Measurements from ENCODE around the gene KCNS3. TPM values are rescaled to one million over a fixed set of nuclear protein-coding genes. Genes with fewer than 3 reads are reported as not detected.

The KCNS3 gene
- 28.8 and 34.9 TPM in 2 replicates for total RNA-seq (2021)
- percentile 67 among the genes with signal in this experiment for Bru-seq, nascent RNA
- percentile 77 among the genes with signal in this experiment for BruChase-seq, experiment 1, labeled RNA remaining after a 2-hour chase
- percentile 67 among the genes with signal in this experiment for BruChase-seq, experiment 2, labeled RNA remaining after a 6-hour chase
- long read RNA-seq, transcript KCNS3-201 (3 exons, 2,333 nt) = major isoform, 76 of 95 reads
- long read RNA-seq, partial matches to known transcripts = 0 of 95 reads
- long read RNA-seq, other reads (novel, unspliced or antisense) = 19 of 95 reads

- DNase-seq = peak; percentile 42 to 64
- peak within 1 kb of the TSS; percentile 99 for H3K4me3 ChIP-seq
- peak within 1 kb of the TSS; percentile 95 for H2AFZ ChIP-seq
- H3K27me3 ChIP-seq (ENCODE audit: insufficient read depth, low read depth) = peaks cover 21% of the 10 kb centered on the region; the same call in 1 of the 2 replicates
- intact Hi-C loops (cut with micrococcal nuclease; ENCODE audit: unreplicated experiment) = loop anchor here (1.0 kb wide), 4 partner anchors 15 to 170 kb away; no protein-coding TSS in a partner anchor
- H3K79me2 ChIP-seq (ENCODE audit: low read depth) = peaks cover 19% of the 10 kb centered on the region; the same call in 1 of the 2 replicates
- TF ChIP-seq CTCF (conservative IDR thresholded peaks at IDR 0.05) (no peak), EZH2 (IDR thresholded peaks at IDR 0.05; ENCODE audit: low read depth) (no peak)
- BruUV-seq (replicated peaks) = no TSS peak
- H3K9me2 ChIP-seq (ENCODE audit: insufficient read depth) = no peaks in the 10 kb centered on the region
- peaks cover 10% of the 10 kb centered on the region for H3K4me1 ChIP-seq (replicated peaks; ENCODE audit: insufficient read depth)
- H3F3A ChIP-seq (ENCODE audit: insufficient read depth, low read depth) = peaks cover 10% of the 10 kb centered on the region
- no peaks in the 10 kb centered on the region for H4K20me1 ChIP-seq (ENCODE audit: insufficient read depth)
- ChIA-PET CTCF (interaction anchor here (0.6 to 0.9 kb wide), 2 partner anchors 499 to 1450 kb away, joined by 6 to 8 read pairs; no protein-coding TSS in a partner anchor), POLR2A (ENCODE audit: unreplicated experiment) (interaction anchor here (0.6 to 1.9 kb wide), 3 partner anchors 14 to 421 kb away, joined by 5 to 18 read pairs (median 12); partner anchors contain the start of gene GEN1)
- H3K9me3 ChIP-seq (ENCODE audit: insufficient read depth, low read depth) = no peaks in the 10 kb centered on the region
- no peak within 1 kb of the TSS for H3K27ac ChIP-seq
- peak within 1 kb of the TSS; percentile 84 for H3K4me2 ChIP-seq
- no peaks in the 10 kb centered on the region for H3K36me3 ChIP-seq (ENCODE audit: low read depth)
Measured at GRCh38 chr2:17878281-17879136, at the start of gene KCNS3. Gene KCNS3 (plus strand): TSS chr2:17878667. CDS start chr2:17931009, 52,342 bp downstream.

- Histone ChIP-seq H3K27ac (no peak overlapping the region), H2AFZ (peak overlapping the region; percentile 78), H3F3A (ENCODE audit: insufficient read depth, low read depth) (no peaks in the 10 kb centered on the region), H3K36me3 (ENCODE audit: low read depth) (no peaks in the 10 kb centered on the region), H3K79me2 (ENCODE audit: low read depth) (no peaks in the 10 kb centered on the region), H3K9me2 (ENCODE audit: insufficient read depth) (no peaks in the 10 kb centered on the region; the same call in 1 of the 2 replicates), H4K20me1 (ENCODE audit: insufficient read depth) (no peaks in the 10 kb centered on the region), H3K4me1 (replicated peaks; ENCODE audit: insufficient read depth) (no peaks in the 10 kb centered on the region), H3K4me3 (peak overlapping the region; percentile 38; the same call in 1 of the 2 replicates), H3K4me2 (peak overlapping the region; percentile 68), H3K9me3 (ENCODE audit: insufficient read depth, low read depth) (no peaks in the 10 kb centered on the region), H3K27me3 (ENCODE audit: insufficient read depth, low read depth) (no peaks in the 10 kb centered on the region)
- DNase-seq = peak; percentile 56 to 62
- TF ChIP-seq EZH2 (IDR thresholded peaks at IDR 0.05; ENCODE audit: low read depth) (no peak), CTCF (conservative IDR thresholded peaks at IDR 0.05) (peak; percentile 86)
- intact Hi-C loops (cut with micrococcal nuclease; ENCODE audit: unreplicated experiment) = no loop called here
- POLR2A ChIA-PET (ENCODE audit: unreplicated experiment) = no interaction called here
- no TSS peak for BruUV-seq (replicated peaks)
- CTCF ChIA-PET = interaction anchor here (0.6 to 0.7 kb wide), 2 partner anchors 49 to 69 kb away, joined by 3 to 5 read pairs; no protein-coding TSS in a partner anchor
Measured at GRCh38 chr2:17830053-17831034, 48.1 kb upstream of the KCNS3 start.

Data from PC-9 (cell line).